Fibroblast of skin of back (primary cell): ENCODE measurements around the gene PACS1.

Experiments
- DNase-seq: peaks from one replicate; pipeline ENCODE4 v3.0.0-alpha.2; 2013

The PACS1 gene

DNA sequence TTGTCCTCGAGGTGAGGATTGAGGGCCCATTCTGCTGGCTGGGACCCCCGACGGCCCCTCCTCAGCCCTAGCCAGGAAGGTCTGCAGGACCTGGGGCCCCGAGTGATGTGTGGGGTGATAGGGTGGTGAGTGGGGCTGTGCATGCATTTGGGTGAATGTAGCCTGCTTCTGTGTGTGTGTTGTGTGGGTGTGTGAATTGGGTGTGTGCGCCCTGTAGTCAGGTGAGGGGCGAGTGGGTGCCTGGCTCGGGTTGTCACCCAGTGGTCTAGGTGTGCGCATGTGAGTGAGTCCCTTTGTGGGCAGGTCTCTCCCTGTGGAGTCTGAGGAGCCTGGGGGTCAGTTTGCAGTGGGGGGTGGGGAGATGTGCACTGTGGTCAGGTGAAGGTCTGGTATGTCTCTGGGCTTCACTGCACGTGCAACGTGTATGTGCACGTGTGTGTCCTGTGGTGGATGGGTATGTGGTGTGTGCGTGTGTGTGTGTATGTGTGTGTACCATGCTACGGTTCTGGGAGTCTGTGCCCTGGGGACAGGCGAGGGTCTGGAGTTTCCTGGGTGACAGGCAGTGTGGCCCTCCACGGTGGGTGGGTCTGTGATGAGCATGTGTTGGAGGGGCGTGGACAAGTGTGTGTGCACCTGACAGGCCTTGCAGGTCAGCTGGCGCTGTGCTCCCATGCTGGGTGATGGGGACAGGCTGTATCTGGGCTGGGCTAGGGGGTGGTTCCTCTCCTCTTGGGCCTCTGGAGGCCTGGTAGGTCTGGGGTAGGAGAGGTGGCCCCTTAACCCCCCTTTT is 222.7 kb downstream of the PACS1 start:
- no peak for DNase-seq

DNA sequence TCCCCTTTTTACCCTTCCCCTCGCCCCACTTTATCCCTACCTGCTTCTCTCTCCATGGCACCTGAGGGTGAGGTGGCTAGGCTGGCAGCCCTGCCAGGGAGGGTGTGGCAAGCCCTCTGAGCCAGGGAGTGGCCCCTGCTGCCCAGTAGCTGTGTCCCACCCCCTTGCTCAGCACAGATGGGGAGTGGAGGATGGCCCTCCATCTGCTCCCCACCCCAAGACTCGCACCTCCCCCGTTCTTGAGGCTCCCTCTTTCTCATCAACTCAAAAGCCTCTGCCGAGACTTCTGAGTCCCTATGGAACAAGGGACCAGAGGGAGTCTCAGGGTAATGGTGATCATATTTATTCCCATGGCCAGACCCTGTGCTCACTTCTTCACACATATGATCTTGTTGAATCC is 223.3 kb downstream of the PACS1 start:
- DNase-seq = no peak

DNA sequence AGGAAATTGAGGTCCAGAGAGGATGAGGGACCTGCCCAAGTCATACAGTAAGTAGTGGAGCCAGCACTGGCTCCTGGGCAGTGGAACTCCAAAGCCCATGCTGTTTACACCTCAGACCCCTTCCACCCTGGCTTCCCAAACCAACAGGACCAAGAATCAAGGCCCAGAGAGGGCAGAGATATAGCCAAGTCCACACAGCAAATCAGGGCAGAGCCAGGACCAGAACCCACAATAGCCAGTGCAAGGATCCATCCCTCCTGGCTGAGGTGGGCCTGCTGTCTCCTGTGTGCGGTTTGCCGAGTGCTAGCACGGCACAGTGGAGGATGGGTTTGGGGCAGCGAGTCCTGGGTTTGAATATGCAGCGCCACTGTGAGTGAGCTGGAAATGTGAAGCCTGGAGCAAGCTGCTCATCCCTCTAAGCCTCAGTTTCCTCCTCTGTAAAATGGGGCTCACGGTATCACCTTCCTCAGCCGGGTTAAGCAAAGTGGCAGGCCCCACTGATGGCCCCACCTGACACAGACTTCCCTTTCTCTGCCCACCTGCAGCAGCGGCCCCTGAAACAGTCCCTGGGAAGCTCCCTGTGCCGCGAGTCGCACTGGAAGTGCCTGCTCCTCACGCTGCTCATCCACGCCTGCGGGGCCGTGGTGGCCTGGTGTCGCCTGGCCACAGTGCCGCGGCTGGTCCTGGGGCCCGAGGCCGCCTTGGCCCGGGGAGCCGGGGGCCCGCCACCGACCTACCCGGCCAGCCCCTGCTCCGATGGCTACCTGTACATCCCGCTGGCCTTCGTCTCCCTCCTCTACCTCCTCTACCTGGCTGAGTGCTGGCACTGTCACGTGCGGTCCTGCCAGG is 223.9 kb downstream of the PACS1 start:
- DNase-seq = no peak
